ENCODE results near the gene TTYH3. TPM values are rescaled to one million over a fixed set of nuclear protein-coding genes. Genes with fewer than 3 reads are reported as not detected.

Gene TTYH3
- total and polyA plus RNA-seq, 2 of the 13 experiments (the other 11 are each of a cell fraction or from before 2014, with no cell fraction given) = 26.3 to 50.0 TPM

- TF ChIP-seq DMTF1 (CRISPR knock-in tag; IDR thresholded peaks at IDR 0.05) (0 out of 2 replicates have a peak, but pooled peaks have one; percentile 75), THAP11 (CRISPR knock-in tag; IDR thresholded peaks at IDR 0.05) (peak; percentile 80), E2F2 (CRISPR knock-in tag; IDR thresholded peaks at IDR 0.05; ENCODE audit: borderline replicate concordance) (no peak), ARID3A (IDR thresholded peaks at IDR 0.05; ENCODE audit: low read depth, low read length) (no peak), ZNF720 (CRISPR knock-in tag; IDR thresholded peaks at IDR 0.05) (no peak), ZNF674 (CRISPR knock-in tag; IDR thresholded peaks at IDR 0.05; ENCODE audit: low read depth) (no peak), ZFP90 (CRISPR knock-in tag; IDR thresholded peaks at IDR 0.05; ENCODE audit: borderline replicate concordance) (0 out of 2 replicates have a peak, but pooled peaks have one; percentile 49), ZNF788 (CRISPR knock-in tag; IDR thresholded peaks at IDR 0.05; ENCODE audit: borderline replicate concordance) (peak; percentile 97; the same call in 1 of the 2 replicates), NCOA5 (CRISPR knock-in tag; IDR thresholded peaks at IDR 0.05) (no peak), SNRNP70 (IDR thresholded peaks at IDR 0.05; ENCODE audit: low read depth, low read length) (no peak), SNAPC4 (CRISPR knock-in tag; IDR thresholded peaks at IDR 0.05) (peak; percentile 82), NFIC (IDR thresholded peaks at IDR 0.05; ENCODE audit: low read length) (no peak), ELF4 (CRISPR knock-in tag; IDR thresholded peaks at IDR 0.05; ENCODE audit: borderline replicate concordance) (no peak), PAF1 (CRISPR knock-in tag; IDR thresholded peaks at IDR 0.05) (peak; percentile 68; the same call in 1 of the 2 replicates), AGO2 (optimal IDR thresholded peaks at IDR 0.05; ENCODE audit: low read depth, low read length) (peak; percentile 96), ZBTB3 (CRISPR knock-in tag; IDR thresholded peaks at IDR 0.05; ENCODE audit: borderline replicate concordance, low read depth) (peak; percentile 92), MXI1 (IDR thresholded peaks at IDR 0.05; ENCODE audit: borderline replicate concordance, low read depth, low read length) (peak; percentile 84; the same call in 1 of the 3 replicates)
Observed at GRCh38 chr7:2663121-2663886, 31.5 kb downstream of the TTYH3 start (continued).

All from HepG2 (cell line).